Stimulated activated CD4-positive, alpha-beta T cell treated with anti-CD3 and anti-CD28 coated beads, Interleukin-4, amount 100 ng/mL, for 48 hours (primary cell): ENCODE data around the gene MAP4.
"Not testable (repeated sequence)": the region's sequence is repeated elsewhere in the genome, so short reads cannot be mapped to it uniquely, and the experiment has no call there.

ENCODE experiments used
- DNase-seq, 2 donors: peaks; one replicate each; pipeline ENCODE4 v3.0.0-alpha.2; 2020; ENCODE audit warnings: low read depth in 2 of 2

The MAP4 gene

GRCh38 chr3:47897954-47898353 lies 118.3 kb downstream of the MAP4 start:
- no peak for DNase-seq

GRCh38 chr3:47896736-47897135 lies 119.5 kb downstream of the MAP4 start:
- DNase-seq, result no peak

- no peak for DNase-seq
Observed at GRCh38 chr3:47895241-47895640, 121.0 kb downstream of the MAP4 start.

GRCh38 chr3:47892286-47893040 lies 123.8 kb downstream of the MAP4 start:
- no peak for DNase-seq

DNA sequence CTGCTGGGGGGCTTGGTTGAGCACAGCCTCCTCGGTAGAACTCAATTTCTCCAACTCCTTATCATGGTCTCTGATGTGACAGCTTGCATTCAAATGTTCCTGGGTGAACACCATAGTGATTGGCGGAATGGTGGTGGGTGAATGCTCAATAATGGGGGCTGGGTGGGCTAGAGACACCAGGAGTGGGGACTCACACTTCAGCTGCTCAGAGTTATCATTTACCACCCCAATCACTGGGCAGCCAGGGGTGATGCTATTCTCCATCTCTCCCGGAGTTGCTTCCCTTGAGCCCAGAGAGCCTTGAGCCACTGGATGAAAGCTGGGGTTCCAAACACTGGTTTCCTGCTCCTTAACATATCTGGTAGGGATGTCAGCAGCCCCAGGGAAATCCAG lies 124.6 kb downstream of the MAP4 start:
- DNase-seq, result no peak

GRCh38 chr3:47890828-47891612 lies 125.2 kb downstream of the MAP4 start:
- no peak for DNase-seq

DNA sequence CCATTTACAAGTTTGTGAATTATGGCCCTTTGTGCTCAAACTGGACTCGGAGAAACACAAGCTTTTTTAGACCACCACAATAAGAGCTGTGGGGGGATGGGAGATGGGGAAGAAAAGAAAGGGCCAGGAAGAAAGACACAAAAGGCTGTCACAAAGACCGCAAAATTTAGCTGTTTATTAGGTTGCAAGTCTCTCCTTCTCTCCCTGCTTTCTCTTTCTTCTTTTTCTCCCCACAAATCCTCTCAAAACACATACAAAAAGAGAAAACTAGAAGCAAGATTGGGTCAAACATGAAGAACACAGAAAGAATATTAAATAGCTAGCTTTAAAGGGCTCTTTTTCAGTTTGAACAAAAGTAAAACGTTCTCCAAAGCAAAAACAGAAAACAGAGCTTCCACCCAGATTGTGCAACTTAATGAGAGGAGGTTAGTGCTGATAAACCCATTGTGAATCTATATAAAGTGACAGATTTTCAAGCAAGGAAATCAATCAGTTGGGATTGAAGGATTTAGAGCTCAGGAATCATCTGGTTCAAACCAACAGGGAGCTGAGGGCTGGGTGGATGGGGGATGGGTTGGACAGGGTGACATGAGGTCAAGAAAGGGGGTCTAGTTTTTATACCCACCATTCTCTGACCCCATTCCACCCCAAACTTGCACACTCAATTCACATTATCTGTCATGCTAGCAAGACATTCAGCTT lies 125.9 kb downstream of the MAP4 start:
- no peak for DNase-seq

GRCh38 chr3:47888986-47889757 lies 127.0 kb downstream of the MAP4 start:
- DNase-seq, result no peak

DNA sequence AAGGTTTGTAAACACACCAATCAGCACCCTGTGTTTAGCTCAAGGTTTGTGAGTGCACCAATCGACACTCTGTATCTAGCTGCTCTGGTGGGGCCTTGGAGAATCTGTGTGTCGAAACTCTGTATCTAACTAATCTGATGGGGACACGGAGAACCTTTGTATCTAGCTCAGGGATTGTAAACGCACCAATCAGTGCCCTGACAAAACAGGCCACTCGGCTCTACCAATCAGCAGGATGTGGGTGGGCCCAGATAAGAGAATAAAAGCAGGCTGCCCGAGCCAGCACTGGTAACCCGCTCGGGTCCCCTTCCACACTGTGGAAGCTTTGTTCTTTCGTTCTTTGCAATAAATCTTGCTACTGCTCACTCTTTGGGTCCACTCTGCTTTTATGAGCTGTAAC lies 128.2 kb downstream of the MAP4 start:
- not testable (repeated sequence) for DNase-seq

- no peak for DNase-seq
Observed at GRCh38 chr3:47885168-47885567, 131.0 kb downstream of the MAP4 start.

DNA sequence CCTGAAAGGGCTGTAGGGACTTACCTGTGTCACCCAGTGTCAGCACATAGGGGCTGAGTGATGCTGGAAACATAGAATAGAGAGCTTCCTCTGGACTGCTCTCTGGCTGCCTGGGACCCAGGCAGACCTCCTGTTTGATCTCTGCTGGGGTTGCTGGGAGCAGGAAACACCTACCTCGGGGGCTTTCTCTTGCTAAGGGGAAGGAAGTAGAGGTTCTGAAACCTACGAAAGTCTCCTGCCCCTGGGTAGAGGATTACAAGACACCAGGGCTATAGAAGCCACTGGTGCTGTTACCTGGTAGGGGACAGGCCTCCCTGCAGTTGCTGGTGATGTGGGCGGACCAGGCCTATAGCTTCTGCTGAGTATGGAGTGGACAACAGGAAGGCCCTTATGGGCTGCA lies 131.6 kb downstream of the MAP4 start:
- no peak for DNase-seq

DNA sequence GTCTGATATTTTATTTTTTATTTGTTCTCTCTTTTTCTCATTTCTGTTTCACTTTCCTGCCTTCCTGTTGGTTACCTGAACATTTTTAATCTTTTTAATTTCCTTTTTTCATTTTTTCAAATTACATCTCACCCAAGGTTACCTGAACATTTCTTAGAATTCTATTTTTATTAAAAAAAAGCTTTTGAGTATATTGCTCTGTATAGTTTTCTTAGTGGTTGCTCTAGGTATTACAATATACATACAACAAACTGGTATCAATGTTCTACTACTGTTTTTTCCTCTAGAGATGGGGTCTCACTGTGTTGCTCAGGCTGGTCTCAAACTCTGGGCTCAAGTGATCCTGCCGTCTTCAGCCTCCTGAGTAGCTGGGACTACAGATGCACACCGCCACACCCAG lies 133.9 kb downstream of the MAP4 start:
- DNase-seq, result no peak

- no peak for DNase-seq
Observed at GRCh38 chr3:47877719-47878118, 138.5 kb downstream of the MAP4 start.

DNA sequence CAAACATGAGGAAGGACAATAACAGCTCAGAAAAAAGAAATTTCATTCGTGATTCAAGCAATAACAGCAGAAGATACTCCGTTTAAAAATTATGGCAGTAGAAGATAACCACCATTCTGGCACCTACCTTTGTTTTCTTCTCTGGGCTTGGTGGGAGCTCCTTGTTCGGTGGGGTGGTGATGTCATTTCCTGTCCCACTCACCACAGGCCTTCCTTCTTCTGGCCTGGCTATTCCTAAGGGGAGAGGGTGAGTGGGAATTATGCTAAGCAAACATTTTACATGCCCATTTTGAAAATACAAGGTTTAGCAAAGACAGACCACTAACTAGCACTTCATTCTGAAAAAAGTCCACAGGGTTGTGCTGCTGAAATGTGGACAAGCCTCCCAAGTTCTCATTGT lies 138.9 kb downstream of the MAP4 start:
- DNase-seq, result no peak

- no peak for DNase-seq
Observed at GRCh38 chr3:47874913-47875312, 141.3 kb downstream of the MAP4 start.

DNA sequence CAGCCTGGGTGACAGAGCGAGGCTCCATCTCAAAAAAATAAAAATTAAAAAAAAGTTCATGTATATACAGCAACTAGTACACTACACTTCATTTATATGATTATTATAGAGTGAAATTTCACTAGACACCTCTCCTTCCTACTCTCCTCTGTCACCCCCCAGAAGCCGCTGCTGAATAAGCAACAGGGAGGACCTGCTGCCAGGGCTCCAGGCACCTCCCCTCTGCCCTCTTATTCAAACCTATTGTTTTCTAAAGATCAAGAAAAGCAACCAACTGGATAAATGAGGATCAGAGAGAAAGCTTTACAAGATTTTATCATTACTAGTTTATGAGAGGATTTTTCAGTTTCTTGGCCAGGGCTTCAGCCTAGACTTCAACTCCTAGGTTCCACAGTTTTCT lies 141.8 kb downstream of the MAP4 start:
- DNase-seq, result no peak

DNA sequence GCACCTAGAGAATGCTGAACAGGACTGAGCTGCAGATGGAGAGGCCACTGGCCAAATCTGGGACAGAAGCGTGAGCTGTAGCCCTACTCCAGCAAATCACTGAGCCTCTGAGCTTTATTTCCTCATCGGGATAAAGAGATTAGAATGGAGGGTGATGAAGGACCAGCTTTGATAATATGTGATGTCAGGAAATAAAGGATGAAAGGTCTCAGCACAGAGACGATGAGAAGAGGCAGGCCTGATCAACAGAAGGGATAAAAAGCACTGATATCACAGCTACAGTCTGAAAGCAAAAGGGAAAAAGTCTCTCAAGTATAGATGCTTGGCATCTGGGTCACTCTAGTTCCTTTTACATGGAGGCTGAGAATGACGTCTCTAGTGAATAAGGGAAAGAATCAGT lies 143.3 kb downstream of the MAP4 start:
- no peak for DNase-seq

GRCh38 chr3:47871389-47871788 lies 144.8 kb downstream of the MAP4 start:
- DNase-seq, result no peak

GRCh38 chr3:47870702-47871260 lies 145.4 kb downstream of the MAP4 start:
- no peak for DNase-seq

DNA sequence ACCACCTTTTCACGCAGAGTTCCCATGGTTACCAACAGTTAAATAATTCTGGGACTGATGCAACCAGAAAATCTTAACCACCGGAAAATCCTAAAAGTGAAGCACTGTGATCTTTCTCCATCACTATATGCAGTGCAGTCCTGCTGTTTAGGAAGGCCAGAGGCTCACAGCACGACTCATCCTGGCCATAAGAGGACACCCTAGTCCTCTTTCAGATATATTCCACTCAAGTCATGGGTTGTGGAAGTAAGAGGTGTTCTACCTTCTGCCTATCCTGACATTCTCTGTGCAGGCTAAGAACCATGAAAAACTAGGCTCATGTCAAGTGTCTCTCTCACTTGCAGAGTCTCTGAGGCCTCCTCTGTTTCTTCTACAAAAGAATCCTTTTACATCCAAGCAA lies 146.1 kb downstream of the MAP4 start:
- no peak for DNase-seq

DNA sequence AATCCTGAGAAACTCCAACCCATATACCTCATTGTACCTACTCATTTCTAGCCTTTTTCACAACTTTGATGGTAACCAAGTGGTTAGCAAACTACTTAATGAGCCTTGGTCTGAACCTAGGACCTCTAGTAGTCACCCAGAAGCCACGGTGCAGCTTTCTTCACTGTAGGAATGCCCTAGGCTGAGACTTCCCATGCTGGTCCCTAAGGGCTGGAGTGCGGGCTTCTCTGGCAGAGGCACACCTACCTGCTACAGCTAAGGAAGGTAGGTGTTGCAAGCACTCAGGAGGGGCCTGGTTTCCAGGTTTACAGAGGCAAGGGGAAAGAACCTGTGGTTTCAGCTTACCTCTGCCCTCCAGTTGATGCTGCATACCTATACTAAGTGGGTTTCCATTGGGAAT lies 147.9 kb downstream of the MAP4 start:
- no peak for DNase-seq
